Measurements from ENCODE around the gene ACOX3.

Gene ACOX3

GRCh38 chr4:8373973-8374545, 66.5 kb downstream of the ACOX3 start:
- TF ChIP-seq CTCF (IDR thresholded peaks at IDR 0.05; ENCODE audit: borderline replicate concordance, insufficient read depth, low read depth, low read length) = no peak
- no peak overlapping the region for H3K4me3 ChIP-seq (ENCODE audit: low read depth, low read length)

- H3K4me3 ChIP-seq (ENCODE audit: low read depth, low read length) = no peak overlapping the region
- no peak for TF ChIP-seq CTCF (IDR thresholded peaks at IDR 0.05; ENCODE audit: borderline replicate concordance, insufficient read depth, low read depth, low read length)
Observed at GRCh38 chr4:8373270-8373972, 67.1 kb downstream of the ACOX3 start.

DNA sequence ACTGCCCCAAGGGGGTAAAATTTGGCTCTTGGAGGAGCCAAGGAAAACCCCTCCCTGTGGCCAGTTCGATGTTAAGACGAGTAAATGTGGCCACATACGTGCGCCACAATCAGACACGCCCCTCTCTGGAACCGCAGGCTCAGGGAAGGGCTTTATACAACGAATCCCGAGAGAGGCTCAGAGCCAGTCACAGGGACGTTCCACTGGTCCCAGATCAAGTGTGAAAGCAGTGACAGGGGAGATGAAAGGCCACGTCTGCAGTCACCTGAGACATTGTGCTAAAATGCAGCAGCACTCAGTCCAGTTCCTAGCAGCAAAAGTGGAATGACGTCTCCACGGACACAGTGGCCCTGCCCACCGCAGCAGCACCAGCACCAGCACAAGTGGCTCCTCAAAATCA, 68.0 kb downstream of the ACOX3 start:
- no peak for TF ChIP-seq CTCF (IDR thresholded peaks at IDR 0.05; ENCODE audit: borderline replicate concordance, insufficient read depth, low read depth, low read length)
- H3K4me3 ChIP-seq (ENCODE audit: low read depth, low read length) = no peak overlapping the region

DNA sequence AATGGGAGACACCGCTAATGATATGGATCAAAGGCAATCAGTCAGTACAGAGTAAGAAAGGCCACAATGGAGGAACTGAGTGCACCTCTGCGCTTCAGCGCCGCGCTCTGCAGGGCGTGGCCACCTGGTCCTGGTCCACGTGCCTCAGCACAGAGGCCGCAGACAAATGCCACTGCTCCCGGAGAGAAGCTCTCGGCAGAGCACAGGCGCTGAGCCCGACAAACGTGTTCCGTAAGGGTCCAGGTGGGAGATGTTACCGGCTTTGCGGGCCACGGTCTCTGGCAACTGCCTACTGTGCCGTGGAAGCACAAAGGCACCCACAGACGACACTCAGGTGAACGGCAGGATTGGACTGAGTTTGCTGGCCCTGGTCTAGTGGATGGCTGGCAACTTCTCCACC, 68.9 kb downstream of the ACOX3 start:
- no peak overlapping the region for H3K4me3 ChIP-seq (ENCODE audit: low read depth, low read length)
- TF ChIP-seq CTCF (IDR thresholded peaks at IDR 0.05; ENCODE audit: borderline replicate concordance, insufficient read depth, low read depth, low read length) = no peak

DNA sequence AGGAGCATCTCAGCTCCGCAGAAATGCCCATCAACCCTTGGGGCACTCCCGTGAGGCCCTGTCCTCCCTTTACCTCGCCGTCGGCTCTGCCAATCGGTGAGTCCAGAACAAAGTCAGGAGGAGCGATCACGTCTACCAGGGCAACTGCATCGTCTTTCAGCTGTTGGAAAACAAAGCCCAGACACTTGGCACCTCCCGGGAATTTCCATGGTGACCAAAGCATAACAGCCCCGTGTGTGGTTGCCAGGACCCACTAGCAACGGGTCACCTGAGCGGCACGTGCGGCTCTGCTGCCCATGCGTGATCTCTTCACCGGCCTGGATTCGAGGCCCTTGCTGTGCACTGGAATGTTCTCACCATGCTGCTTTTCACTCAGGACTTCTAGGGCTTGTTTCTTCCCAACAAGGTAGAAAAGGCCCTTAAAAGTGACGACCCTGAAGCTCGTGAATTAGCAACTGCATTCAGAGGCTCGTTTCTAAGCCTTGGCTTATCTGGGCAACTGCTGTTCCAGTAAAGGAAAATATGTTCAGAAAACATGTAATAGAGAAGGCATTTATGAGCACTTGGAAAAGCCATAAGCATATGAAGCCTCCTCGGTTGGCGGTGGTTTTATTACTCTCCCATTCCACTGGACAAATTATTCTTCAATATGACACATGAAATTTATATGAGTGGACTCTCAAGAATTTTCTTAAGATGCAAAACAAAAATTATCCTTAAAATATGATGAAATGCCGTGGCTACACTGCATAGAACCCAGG, 69.5 kb downstream of the ACOX3 start:
- TF ChIP-seq CTCF (IDR thresholded peaks at IDR 0.05; ENCODE audit: borderline replicate concordance, insufficient read depth, low read depth, low read length) = no peak
- no peak overlapping the region for H3K4me3 ChIP-seq (ENCODE audit: low read depth, low read length)

DNA sequence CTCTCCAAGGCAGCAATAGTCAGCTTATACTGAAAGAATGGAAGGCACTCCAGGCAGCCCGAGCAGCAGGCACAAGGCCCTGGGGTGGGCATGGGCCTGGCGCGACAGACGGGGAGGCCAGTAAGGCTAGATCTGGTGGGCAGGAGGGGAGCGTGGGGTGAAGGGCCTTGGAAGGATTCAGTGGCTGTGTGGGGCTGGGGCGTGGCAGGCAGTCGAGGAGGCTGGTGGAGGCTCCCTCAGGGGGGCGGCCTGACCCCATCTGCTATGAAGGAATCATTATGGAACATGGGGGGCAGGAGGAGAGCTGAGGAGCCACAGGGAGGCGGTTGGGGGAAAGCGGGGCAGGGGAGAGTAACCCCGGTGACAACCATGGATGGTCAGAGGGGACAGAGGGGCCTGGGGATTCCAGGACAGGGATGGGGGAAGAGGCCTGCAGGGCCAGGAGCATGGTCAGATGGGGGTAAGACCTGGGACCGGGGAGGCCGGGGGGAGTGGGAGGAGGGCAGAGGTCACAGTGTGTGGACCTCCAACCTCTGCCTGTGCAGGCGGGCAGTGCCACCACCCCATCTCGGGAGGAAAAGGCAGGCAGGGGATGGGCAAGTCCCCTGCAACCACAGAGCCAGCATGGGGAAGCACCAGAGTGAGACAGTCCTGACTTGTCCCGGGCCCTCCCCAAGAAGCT, 70.3 kb downstream of the ACOX3 start:
- H3K4me3 ChIP-seq (ENCODE audit: low read depth, low read length) = no peak overlapping the region
- TF ChIP-seq CTCF (IDR thresholded peaks at IDR 0.05; ENCODE audit: borderline replicate concordance, insufficient read depth, low read depth, low read length) = no peak
